HepG2 (cell line): ENCODE data around the gene NTSR2. TPM values are rescaled to one million over a fixed set of nuclear protein-coding genes. Genes with fewer than 3 reads are reported as not detected.

Experiments
- KLF15 ChIP-seq: sonication (generic); formaldehyde crosslinking; IDR thresholded peaks from 2 replicates; pipeline ENCODE4 v1.8.1; 2023; ENCODE audit warnings: borderline replicate concordance, mild to moderate bottlenecking, inconsistent platforms, missing genetic modification reagents, mixed read lengths
- MIER2 ChIP-seq: IDR thresholded peaks from 2 replicates; pipeline ENCODE4 v1.6.1; 2016; ENCODE audit warnings: missing biosample characterization, missing genetic modification reagents
- MYPOP ChIP-seq: sonication (generic); formaldehyde crosslinking; IDR thresholded peaks from 2 replicates; pipeline ENCODE4 v1.8.1; 2023; ENCODE audit warnings: mild to moderate bottlenecking, moderate library complexity, missing genetic modification reagents
- NR3C1 ChIP-seq: sonication (generic); formaldehyde crosslinking; IDR thresholded peaks from 2 replicates; pipeline ENCODE4 v1.4.0; 2020; ENCODE audit warnings: missing genetic modification reagents
- PATZ1 ChIP-seq: sonication (generic); formaldehyde crosslinking; IDR thresholded peaks from 2 replicates; pipeline ENCODE4 v1.4.0; 2020; ENCODE audit warnings: missing genetic modification reagents
- POGK ChIP-seq: sonication (generic); formaldehyde crosslinking; conservative IDR thresholded peaks from 2 replicates; pipeline ENCODE4 v1.8.0; 2022; ENCODE audit warnings: mild to moderate bottlenecking, moderate library complexity, missing genetic modification reagents
- RCOR2 ChIP-seq: IDR thresholded peaks from 2 replicates; pipeline ENCODE4 v1.6.1; 2016; ENCODE audit warnings: missing biosample characterization, missing genetic modification reagents
- RXRA ChIP-seq: sonication (generic); formaldehyde crosslinking; IDR thresholded peaks from 2 replicates; pipeline ENCODE4 v1.5.1; 2020; ENCODE audit warnings: missing genetic modification reagents
- TMF1 ChIP-seq: sonication (generic); formaldehyde crosslinking; IDR thresholded peaks from 2 replicates; pipeline ENCODE4 v1.8.1; 2022; ENCODE audit warnings: low read depth, missing genetic modification reagents
- ZFP62 ChIP-seq: sonication (generic); formaldehyde crosslinking; IDR thresholded peaks from 2 replicates; pipeline ENCODE4 v1.4.0; 2020; ENCODE audit warnings: missing genetic modification reagents
- ZGPAT ChIP-seq: IDR thresholded peaks from 2 replicates; pipeline ENCODE4 v1.6.1; 2016; ENCODE audit warnings: mild to moderate bottlenecking
- ZNF558 ChIP-seq: sonication (generic); formaldehyde crosslinking; IDR thresholded peaks from 2 replicates; pipeline ENCODE4 v1.9.0; 2022; ENCODE audit warnings: mild to moderate bottlenecking, missing genetic modification reagents, borderline replicate concordance
- ZNF563 ChIP-seq: sonication (generic); formaldehyde crosslinking; IDR thresholded peaks from 2 replicates; pipeline ENCODE4 v1.8.0; 2022; ENCODE audit warnings: mild to moderate bottlenecking, moderate library complexity, missing genetic modification reagents
- ZNF687 ChIP-seq: sonication (generic); formaldehyde crosslinking; IDR thresholded peaks from 2 replicates; pipeline ENCODE4 v1.5.1; 2020; ENCODE audit warnings: mild to moderate bottlenecking, missing genetic modification reagents, moderate library complexity
- polyA plus RNA-seq, 8 experiments: library from polyadenylated mRNA; depleted of rRNA in 3 of 8; stranded (reverse) in 7 of 8; unstranded in 1 of 8; fragments of >200 nt; fragmentation: Illumina TruSeq in 4 of 8; extraction: Trizol in 4 of 8; gene quantifications; 2 replicates each; pipeline versions ENCODE4 v1.2.1 to v1.2.3, GENCODE V29; 2011 to 2016; ENCODE audit warnings: low read depth in 4 of 8, missing spikeins in 1 of 8, mixed read lengths in 1 of 8; ENCODE audit not compliant: insufficient read depth in 1 of 8
- total RNA-seq, 5 experiments: library from RNA; depleted of rRNA; stranded (reverse); fragments of >200 nt; fragmentation: Illumina TruSeq; extraction: Trizol; gene quantifications; 2 replicates each; pipeline ENCODE4 v1.2.3, GENCODE V29; 2016; ENCODE audit warnings: low read depth in 1 of 5

The NTSR2 gene
- total and polyA plus RNA-seq, 2 of the 13 experiments (the other 11 are each of a cell fraction or from before 2014, with no cell fraction given) = not detected

- 0 out of 2 replicates have a peak, but pooled peaks have one; percentile 42 for TF ChIP-seq POGK (CRISPR knock-in tag)
- peak; percentile 12; the same call in 1 of the 2 replicates for TF ChIP-seq PATZ1 (CRISPR knock-in tag)
- no peak for TF ChIP-seq NR3C1 (CRISPR knock-in tag)
- TF ChIP-seq KLF15 = peak; percentile 77; the same call in 1 of the 2 replicates
- TF ChIP-seq RXRA = 0 out of 2 replicates have a peak, but pooled peaks have one; percentile 12
- TF ChIP-seq ZGPAT (CRISPR knock-in tag) = peak; percentile 36; the same call in 1 of the 2 replicates
- peak; percentile 27; the same call in 1 of the 2 replicates for TF ChIP-seq ZNF563 (CRISPR knock-in tag)
- TF ChIP-seq RCOR2 (CRISPR knock-in tag) = peak; percentile 73
- peak; percentile 67; the same call in 1 of the 2 replicates for TF ChIP-seq MYPOP (CRISPR knock-in tag)
- TF ChIP-seq ZNF687 = peak; percentile 84
- TF ChIP-seq MIER2 (CRISPR knock-in tag) = peak; percentile 19; the same call in 1 of the 2 replicates
- peak; percentile 59; the same call in 1 of the 2 replicates for TF ChIP-seq TMF1 (CRISPR knock-in tag)
- TF ChIP-seq ZFP62 (CRISPR knock-in tag) = no peak
- TF ChIP-seq ZNF558 (CRISPR knock-in tag) = no peak
These were observed 28.3 kb upstream of the NTSR2 start (continued) for GRCh38 chr2:11698009-11698922.
